Subcutaneous adipose tissue (tissue), 4 donors: ENCODE data around the gene ERCC6L2. TPM values are rescaled to one million over a fixed set of nuclear protein-coding genes. Genes with fewer than 3 reads are reported as not detected.

Source experiments
- CTCF ChIP-seq: fragments of 450-650 bp; IDR thresholded peaks from one replicate; pipeline ENCODE4 v1.5.1; 2016; ENCODE audit warnings: low read depth, mild to moderate bottlenecking, control low read depth, antibody characterized with exemption, moderate library complexity
- total RNA-seq, 4 donors: library from RNA; depleted of rRNA; stranded (reverse); fragments of >200 nt; gene quantifications; one replicate each; pipeline ENCODE4 v1.1.0, GENCODE V29; 2016

Gene ERCC6L2
- total RNA-seq, 4 donors from 2014 or later: 50.7 to 87.6 (median 80.3) TPM

GRCh38 chr9:95991326-95991725 is 115.8 kb downstream of the ERCC6L2 start:
- TF ChIP-seq CTCF: no peak

GRCh38 chr9:95992536-95992935 is 117.0 kb downstream of the ERCC6L2 start:
- no peak for TF ChIP-seq CTCF

GRCh38 chr9:95993337-95993736 is 117.8 kb downstream of the ERCC6L2 start:
- TF ChIP-seq CTCF: no peak

GRCh38 chr9:95999390-95999789 is 123.9 kb downstream of the ERCC6L2 start:
- TF ChIP-seq CTCF: no peak

- TF ChIP-seq CTCF: no peak
Measured at GRCh38 chr9:96004379-96004778, 128.9 kb downstream of the ERCC6L2 start.

GRCh38 chr9:96006296-96006879 is 130.9 kb downstream of the ERCC6L2 start:
- no peak for TF ChIP-seq CTCF

- TF ChIP-seq CTCF: no peak
Measured at GRCh38 chr9:96006961-96007360, 131.5 kb downstream of the ERCC6L2 start.
